Stimulated activated CD4-positive, alpha-beta T cell treated with anti-CD3 and anti-CD28 coated beads, Interleukin-1b, Interleukin-23, amount 100 ng/mL, for 24 hours (primary cell): ENCODE data around the gene ELP2.
"Not testable (repeated sequence)": the region's sequence is repeated elsewhere in the genome, so short reads cannot be mapped to it uniquely, and the experiment has no call there.

Experiments used
- DNase-seq, 4 experiments: peaks; one replicate each; pipeline ENCODE4 v3.0.0-alpha.2; 2020; ENCODE audit warnings: low read depth in 4 of 4, low spot score in 1 of 4

The ELP2 gene

DNA sequence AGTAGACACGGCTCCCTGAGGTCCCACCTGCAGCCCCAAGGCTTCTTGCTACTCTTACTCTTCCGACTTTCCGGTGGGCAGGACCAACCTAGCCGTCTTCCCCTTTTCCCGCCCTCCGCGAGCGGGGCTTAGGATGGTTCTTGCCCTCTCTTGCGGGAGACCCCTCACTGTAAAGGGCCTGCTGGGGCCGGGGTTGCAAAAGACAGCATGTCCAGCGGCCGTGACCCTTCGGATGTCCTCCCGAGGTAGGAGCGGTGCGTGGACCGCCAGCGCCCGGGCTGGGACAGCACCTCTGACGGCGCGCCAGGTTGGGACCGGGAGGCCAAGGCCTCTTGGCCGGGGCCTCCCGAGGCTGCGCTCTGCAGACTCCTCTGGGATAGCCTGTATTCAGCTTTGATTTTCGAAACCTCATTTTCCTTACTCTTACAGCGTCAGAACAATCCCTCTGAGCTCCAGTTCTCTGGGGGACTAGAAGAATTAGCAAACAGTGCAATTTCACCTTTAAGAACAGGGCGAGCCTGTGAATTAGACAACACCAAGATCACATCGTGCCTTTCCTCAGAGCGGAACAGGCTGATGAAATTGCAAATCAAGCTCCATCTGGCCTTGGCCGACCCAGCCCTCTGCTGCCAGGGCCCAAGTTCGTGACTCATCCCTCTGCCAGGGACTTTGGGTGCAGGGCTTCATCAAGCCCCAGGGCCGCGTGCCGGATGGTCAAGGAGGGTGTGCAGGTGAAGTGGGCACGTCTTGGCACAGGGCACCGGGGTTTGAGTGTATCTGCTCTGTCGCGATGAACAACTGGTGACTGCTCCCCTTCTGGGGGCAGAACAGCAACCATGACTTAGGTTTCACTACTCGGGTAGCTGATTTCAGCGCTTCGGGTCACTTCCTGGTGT lies 58.4 kb downstream of the ELP2 start:
- no peak for DNase-seq

DNA sequence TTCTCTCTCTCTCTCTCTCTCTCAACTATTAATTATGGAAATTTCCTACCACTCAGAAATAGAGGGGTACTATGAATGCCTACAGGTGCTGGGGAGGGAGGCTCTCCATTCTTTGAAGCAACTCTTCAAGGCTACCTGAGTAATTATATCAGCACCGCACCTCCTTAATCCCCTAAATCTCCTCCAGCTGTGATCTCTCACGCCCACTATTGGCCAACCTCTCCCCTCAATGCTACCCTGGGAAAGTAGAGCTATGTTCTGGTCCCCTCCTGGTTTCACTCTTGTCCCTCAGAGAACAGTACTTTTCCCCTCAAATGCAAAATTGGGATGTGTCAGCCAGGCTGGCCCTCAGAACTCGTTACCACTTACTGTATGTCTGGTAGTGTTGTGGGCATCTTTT lies 59.2 kb downstream of the ELP2 start:
- DNase-seq = no peak

DNA sequence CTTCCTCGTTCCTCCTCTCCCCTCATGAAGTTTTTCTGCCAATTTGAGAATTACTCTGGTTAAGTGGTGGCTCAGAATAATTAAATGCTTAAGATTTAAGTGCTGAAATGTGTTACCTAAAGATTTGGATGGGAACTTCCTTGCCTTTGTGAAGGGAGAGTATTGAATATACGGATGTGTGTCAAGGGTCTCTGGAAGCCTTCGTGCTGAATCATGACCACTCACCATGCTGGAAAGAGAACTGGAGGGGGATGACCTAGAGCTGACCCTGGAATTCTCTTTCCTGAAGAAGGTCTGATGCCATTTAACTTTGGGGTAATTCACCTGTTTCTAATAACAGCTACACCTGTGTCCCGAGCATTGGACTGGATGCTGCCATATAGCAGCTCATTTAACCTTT lies 59.8 kb downstream of the ELP2 start:
- no peak for DNase-seq

DNA sequence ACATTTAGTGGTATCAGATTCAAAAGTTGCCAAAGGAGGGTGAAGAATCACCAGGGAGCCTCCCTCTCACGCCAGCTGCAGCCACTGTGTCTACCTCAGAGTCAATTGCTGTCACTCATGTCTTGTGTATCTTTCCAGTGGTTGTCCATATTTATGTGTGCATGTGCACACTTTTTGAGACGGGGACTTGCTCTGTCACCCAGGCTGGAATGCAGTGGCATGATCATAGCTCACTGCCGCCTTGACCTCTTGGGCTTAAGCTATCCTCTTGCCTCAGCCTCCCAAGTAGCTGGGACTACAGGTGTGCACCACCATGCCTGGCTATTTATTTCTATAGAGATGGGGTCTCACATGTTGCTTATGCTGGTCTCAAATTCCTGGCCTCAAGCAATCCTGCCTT lies 61.6 kb downstream of the ELP2 start:
- no peak for DNase-seq

DNA sequence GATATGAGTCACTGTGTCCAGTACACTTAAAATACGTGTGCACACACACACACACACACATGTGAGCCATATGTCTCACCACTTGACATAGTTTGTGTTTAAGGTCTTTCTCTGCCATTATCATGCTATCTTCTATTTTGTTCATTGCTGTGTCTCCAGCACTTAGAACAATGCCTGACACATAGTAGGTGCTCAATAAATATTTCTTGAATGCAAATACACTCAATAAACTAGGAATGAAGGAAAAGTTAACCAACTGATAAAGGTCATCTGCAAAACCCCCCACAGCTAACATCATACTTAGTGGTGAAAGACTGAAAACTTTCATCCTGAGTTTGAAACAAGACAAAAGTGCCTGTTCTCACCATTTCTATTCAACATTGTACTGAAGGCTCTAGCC lies 62.0 kb downstream of the ELP2 start:
- no peak for DNase-seq

DNA sequence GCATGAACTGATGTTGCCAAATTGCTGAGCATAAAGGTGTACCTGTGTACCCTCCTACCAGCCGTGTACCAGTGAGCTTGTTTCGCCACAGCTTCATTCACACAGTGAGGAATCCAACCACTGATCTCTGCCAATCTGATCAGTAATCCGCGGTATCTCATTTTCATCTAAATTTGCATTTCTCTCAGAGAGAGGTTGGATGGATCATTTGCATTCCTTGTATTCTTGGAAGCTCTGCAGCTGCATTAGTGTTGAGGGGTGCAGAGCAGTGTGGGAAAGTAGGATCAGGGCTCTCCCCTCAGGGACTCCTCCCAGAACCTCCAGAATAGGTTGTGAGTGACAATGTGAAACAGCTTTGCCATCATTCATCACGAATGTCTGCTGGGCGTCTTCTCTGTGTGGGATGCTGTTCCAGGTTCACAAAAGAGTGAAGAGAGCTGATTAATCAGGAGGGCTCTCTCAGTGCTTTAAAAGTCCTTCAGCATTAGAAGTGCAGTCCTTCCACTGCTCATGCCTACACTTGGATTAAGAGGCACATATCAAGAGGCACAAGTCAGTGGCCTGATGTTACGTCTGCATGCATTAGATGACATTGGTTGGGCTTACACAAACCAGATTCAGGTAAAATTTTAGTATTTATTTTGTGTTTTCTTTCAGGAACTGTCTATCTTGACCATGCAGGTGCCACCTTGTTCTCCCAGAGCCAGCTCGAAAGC lies 65.1 kb downstream of the ELP2 start:
- no peak for DNase-seq

DNA sequence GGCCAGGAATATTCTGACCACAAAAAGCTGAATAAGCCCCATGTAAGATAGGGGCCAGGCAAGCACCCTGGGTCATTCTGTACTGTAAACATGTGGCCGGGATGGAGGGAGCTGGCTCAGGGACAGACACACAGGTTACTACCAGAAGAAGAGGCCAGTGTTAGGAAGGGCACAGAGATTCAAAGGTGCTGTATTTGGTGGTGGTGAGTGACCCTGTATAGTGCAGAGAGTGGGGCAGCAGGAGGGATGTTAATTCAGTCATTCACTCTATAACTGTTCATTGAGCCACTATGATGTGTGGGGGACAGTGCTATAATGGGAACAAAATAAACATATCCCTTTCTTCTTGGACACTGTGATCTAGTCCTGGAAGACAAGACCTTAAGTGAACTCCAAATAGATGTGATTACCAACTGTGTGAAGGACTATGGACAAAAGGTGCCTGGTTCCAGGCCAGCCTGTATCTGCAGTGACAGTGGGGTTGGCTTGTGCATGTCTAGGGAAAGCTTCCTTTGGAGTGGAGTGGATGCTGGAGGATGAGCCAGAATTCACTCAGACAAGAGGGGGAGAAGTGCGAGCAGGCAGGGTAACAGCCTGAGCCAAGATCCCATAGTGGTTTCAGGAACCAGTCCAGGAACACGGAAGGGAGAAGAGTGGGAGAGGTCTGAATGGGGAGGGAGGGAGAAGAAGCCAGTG lies 65.9 kb downstream of the ELP2 start:
- DNase-seq = no peak

DNA sequence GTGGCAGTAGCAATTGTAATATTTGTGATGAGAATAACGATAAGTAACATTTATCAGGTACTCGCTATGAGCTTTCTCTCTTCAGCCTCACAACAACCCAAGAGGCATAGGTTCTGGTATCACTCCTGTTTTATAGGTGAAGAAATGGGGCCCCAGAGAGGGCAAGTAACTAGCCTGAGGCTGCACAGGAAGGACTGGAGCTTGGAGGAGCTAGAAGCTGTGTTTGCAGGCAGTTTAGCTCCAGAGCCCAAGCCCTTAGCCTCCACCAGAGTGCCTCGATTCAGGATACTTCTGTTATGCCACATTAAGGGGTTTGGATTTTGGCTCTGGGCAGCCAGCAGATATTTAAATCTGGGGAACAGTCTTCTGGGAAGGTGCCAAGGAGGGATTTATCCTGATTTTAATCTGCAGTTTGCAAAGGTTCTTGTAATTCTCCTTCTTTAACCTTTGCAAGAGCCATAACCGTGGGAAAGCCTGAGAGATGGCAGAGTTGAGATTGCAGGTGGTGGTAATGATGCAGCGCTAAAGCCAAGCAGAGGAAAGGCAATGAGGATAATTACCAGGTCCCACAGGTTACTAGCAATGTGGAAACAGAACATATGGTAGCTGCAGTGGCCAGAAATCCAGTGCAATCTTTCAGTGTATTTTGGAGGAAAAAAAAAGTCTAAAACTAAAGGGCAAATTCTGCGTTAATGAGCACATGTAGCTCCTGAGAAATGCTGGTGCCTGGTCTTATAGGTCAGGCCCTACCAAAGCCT lies 66.7 kb downstream of the ELP2 start:
- DNase-seq = no peak

DNA sequence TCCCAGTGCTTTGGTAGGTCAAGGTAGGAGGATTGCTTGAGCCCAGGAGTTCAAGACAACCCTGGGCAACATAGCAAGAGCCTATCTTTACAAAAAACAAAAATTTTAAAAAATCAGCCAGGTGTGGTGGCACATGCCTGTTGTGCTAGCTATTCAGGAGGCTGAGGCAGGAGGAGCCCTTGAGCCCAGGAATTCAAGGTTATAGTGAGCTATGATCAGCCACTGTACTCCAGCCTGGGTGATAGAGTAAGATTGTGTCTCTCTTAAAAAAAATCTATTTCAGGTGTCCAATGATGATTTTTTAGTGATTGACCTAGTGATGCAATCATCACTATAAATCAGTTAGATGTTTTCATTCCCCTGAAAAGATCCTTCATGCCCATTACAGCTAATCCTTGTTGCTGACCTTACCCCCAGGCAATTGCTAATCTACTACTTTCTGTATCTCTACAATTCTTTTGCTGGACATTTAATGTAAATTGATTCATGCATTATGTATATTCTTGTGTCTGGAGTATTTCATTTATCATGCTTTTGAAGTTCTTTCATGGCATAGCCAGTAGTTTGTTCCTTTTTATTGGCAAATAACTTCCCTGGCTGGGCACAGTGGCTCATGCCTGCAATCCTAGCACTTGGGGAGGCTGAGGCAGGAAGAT lies 67.9 kb downstream of the ELP2 start:
- no peak for DNase-seq

DNA sequence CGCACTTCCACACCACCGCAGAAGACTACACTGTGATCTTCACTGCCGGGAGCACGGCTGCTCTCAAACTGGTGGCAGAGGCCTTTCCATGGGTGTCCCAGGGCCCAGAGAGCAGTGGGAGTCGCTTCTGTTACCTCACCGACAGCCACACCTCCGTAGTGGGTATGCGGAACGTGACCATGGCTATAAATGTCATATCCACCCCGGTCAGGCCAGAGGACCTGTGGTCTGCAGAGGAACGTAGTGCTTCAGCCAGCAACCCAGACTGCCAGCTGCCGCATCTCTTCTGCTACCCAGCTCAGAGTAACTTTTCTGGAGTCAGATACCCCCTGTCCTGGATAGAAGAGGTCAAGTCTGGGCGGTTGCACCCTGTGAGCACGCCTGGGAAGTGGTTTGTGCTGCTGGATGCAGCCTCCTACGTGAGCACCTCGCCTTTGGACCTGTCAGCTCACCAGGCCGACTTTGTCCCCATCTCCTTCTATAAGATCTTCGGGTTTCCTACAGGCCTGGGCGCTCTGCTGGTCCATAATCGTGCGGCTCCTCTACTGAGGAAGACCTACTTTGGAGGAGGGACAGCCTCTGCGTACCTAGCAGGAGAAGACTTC lies 70.1 kb downstream of the ELP2 start:
- no peak for DNase-seq

DNA sequence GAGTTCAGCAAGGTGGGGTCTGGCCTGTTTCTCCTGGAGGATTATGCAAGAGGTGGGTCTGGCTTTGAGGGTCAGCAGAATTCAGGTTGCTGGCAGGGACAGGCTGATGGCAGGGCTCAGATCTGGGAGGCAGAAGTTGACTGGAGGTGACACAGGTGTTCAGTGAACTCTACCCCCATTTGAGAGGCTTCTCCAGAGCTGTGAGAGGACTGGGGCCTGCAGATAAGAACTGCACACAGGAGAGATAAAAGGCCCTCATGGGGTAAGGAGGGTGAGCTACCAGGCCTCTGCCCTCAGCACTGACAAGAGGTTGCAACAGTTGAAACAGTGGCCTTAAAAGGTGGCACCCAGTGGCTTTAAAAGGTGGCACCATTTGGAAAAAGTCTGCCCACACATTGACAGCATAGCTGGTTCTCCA lies 70.7 kb downstream of the ELP2 start:
- no peak for DNase-seq

DNA sequence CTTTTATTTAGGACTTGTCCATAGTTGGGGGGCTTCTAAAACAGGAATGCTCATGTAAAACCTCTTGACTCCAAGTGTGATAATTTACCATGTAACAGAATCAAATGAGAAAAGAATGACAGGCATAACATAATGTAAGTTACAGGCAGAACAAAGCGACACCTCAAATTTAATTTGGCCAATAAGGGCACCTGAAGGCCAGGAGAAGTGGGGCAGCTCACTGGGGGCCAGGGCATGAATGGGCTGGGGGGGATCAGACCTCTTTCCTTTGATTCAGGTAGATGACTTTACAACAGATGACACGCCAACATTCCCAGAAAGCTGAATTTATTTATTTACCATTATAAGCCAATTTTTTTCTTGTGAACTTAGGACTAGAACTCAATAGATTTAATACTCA lies 72.1 kb downstream of the ELP2 start:
- DNase-seq = no peak

DNA sequence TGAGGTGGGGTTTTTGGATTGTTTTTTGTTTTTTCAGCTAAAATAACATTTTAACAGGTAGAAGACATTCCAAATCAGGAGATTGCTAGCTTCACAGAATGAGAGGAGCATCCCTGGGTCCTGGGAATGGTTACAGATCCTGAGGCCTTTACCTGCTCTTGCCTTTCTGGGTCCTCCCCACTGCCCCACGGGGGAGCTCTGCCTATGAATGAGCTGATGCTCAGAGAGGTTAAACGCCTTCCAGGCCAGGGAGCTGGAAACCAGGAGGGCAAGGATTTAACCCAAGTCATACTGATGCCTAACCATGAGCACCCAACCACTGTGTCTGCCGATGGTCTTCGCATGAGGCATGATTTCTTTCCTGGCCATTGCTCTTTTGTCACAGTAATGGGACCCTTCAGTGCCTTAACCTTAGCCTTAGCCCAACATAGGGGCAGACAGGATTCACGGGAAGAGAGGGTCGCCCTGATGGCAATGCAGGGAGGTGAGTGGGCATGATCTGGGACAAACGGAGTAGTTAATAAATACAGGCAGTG lies 73.7 kb downstream of the ELP2 start:
- no peak for DNase-seq

DNA sequence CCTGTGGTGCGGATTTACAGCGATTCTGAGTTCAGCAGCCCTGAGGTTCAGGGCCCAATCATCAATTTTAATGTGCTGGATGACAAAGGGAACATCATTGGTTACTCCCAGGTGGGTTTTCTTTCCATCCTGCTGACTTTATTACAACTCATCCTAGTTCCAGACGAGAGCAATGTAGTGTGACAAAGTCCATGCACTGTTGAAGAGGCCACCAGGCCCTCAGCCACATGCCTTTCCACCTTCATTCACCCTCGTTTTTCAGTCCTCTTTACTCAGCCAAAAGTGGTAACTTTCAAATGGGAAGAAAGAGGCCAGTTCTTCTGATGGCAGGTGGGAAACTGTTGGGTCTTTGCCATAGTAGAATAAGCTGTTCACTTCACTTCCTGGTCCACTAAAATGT lies 75.5 kb downstream of the ELP2 start:
- no peak for DNase-seq

DNA sequence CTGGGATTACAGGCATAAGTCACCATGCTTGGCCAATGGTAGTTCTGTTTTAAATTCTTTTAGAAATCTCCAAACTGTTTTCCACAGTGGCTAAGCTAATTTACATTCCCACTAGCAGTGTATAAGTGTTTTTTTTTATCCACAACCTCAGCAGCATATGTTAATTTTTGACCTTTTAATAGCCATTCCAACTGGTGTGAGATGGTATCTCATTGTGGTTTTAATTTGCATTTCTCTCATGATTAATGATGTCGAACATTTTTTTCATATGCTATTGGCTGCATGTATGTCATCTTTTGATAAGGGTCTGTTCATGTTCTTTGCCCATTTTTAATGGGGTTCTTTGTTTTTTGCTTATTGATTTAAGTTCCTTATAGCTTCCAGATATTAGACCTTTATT lies 77.6 kb downstream of the ELP2 start:
- no peak for DNase-seq

DNA sequence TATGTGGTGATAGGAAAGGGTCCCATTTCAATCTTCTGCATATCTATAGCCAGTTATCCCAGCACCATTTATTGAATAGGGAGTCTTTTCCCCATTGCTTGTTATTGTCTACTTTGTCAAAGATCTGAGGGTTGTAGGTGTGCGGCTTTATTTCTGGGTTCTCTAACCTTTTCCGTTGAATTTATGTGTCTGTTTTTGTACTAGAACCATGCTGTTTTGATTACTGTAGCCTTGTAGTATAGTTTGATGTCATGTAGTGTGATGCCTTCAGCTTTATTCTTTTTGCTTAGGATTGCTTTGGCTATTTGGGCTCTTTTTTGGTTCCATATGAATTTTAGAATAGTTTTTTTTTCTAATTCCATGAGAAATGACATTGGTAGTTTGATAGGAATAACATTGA lies 78.3 kb downstream of the ELP2 start:
- not testable (repeated sequence) for DNase-seq

DNA sequence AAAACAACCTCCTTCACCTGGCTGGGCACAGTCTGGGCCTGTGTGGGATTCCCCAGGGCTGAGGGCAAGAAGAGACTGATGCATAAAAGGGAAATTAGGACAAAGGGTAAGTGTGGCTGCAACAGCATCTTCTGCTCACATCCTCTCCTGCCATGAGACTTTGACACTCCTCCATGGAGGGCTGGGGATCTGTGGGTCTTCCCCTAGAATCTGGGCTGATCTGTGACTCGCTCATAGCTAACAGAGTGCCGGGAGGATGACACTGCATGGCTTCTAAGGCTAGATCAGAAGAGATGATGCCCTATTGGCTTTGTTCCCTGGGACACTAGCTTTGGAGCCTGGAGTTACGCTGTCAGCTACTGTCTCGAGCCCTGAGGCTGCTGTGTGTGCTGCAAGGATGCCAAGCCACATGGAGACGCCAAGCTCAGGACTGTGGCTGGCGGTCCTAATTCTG lies 81.9 kb downstream of the ELP2 start:
- DNase-seq = no peak

DNA sequence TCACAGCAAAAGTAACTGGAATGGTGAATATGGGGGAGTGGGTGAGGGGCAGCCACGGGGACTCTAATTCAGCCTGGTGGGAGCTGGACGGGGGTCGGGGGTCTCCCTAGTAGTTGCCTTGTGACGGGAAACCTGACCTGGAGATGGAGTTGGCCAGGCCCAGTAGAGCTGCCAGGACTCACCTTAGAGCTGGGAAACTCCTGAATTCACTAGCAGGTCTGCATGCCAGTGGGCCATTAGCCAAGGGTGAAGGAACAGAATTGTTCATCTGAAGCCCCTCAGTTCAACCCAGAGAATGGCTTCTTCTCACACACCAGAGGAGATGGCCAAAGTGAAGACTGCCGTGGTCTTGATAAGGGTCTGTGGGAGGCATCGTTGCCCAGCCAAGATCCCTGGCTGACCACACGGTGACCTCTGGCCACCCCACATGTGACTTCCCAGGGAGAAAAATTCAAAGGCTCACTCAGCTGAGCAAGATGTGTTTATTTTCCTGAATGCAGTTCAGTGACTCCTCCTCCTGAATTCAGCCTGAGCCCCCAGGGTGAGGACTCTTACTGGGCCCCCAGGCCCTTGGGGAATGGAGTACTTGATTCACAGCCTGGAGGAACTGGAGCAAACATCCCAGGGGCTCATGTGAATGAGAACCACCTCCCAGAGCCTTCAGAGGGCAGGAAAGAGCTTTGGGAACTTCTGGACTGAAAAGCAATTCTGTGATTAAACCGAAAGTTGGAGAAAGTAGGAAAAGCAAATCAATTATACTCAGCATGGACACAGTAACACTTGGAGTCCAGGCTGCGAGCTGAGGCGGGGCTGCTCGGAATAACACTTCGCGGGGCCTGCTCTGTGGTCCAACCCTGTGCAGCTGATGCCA lies 82.8 kb downstream of the ELP2 start:
- DNase-seq = no peak

DNA sequence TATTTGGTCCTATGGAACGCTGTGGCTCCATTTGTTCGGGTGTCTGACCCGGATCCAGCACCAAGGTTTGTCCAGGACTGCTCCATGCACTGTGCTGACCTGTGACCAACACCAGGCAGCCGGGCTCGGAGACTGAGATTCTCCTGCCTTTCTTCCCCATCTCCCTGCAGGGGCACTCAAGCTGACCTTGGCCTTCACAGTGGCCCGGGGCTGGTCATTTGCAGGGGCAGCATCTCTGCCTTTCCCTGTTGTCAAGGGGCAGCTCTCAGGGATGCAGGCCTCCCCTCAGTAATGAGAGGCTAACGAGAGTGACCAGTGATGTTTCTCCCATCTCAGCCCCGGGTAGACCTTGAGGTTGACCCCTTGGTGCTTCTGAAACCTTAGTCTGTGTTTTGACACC lies 85.1 kb downstream of the ELP2 start:
- DNase-seq = no peak
